Nephron progenitor cell (in vitro differentiated cells): Measurements from ENCODE around the gene SLC16A8.

Experiments used
- DNase-seq: peaks from one replicate; pipeline ENCODE4 v3.0.0; 2021
- H3K27ac Mint-ChIP-seq: 2 replicates; pipeline ENCODE4 v1.8.0; 2021; ENCODE audit warnings: mild to moderate bottlenecking, moderate library complexity, mixed read lengths
- H3K27me3 Mint-ChIP-seq: 2 replicates; pipeline ENCODE4 v1.8.0; 2021; ENCODE audit warnings: mild to moderate bottlenecking, low read depth, mixed read lengths; ENCODE audit not compliant: poor library complexity
- H3K36me3 Mint-ChIP-seq: 2 replicates; pipeline ENCODE4 v1.8.0; 2021; ENCODE audit warnings: low read depth, mixed read lengths
- H3K4me1 Mint-ChIP-seq: 2 replicates; pipeline ENCODE4 v1.8.0; 2021; ENCODE audit warnings: mixed read lengths
- H3K4me3 Mint-ChIP-seq: 2 replicates; pipeline ENCODE4 v1.8.0; 2021; ENCODE audit warnings: mild to moderate bottlenecking, moderate library complexity, mixed read lengths
- H3K9me3 Mint-ChIP-seq: 2 replicates; pipeline ENCODE4 v1.8.0; 2021; ENCODE audit warnings: mild to moderate bottlenecking, moderate library complexity, mixed read lengths
- TF ChIP-seq, protein P1 (sequence below): fragments of 200-600 bp; sonication (generic); IDR thresholded peaks from 2 replicates; pipeline ENCODE4 v1.5.0; 2021; ENCODE audit warnings: antibody characterized with exemption

SLC16A8 gene

DNA sequence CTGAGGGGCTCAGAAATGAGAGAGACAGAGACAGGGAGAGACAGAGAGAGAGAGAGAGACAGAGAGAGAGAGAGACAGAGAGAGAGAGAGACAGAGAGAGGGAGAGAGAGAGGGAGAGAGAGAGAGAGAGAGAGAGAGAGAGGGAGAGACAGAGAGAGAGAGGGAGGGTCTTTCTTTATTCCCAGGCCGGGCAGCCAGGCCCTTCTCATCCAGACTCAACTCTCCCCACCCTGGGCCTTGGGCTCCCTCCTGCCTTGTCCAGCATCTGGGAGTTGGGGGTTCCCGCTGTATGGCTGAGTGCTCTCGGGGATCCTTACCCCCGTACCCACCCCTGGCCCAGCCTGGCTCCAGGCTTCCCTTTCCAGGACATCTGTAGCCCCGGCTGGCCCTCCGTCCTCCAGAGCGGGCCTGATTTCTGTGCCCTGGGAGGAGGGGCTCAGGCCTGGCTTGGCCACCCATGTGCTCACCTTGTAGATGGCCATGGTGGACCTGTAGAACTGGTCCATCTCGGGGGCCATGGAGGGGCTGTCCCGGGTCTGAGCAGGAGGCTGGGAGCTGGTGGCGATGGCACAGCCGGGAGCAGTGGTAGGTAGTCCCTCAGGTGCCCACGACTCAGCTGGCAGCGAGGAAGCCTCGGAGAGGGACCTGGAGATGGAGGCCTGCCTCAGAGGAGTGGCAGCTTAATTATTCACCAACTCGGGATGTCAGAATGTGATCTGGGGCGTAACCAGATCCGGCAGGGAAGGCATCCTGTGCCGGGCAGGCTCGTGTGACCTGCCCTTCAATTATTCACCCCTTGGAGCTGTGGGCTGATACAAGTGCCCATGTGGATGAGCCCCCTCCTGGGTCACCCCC is 26.3 kb upstream of the SLC16A8 start, which contains the start of gene BAIAP2L2:
BAIAP2L2 (minus strand) TSS at position 677 of the 855 bp plus-strand sequence; CDS start at position 518, 159 bp downstream.
- peaks cover 14% of the 10 kb centered on the region for H3K27me3 Mint-ChIP-seq
- no peaks in the 10 kb centered on the region for H3K36me3 Mint-ChIP-seq
- DNase-seq, result peak; percentile 41
- peaks cover 22% of the 10 kb centered on the region for H3K4me1 Mint-ChIP-seq
- H3K27ac Mint-ChIP-seq, result peak within 1 kb of the TSS; percentile 86
- peak within 1 kb of the TSS; percentile 35 for H3K4me3 Mint-ChIP-seq
- TF ChIP-seq, protein P1, sequence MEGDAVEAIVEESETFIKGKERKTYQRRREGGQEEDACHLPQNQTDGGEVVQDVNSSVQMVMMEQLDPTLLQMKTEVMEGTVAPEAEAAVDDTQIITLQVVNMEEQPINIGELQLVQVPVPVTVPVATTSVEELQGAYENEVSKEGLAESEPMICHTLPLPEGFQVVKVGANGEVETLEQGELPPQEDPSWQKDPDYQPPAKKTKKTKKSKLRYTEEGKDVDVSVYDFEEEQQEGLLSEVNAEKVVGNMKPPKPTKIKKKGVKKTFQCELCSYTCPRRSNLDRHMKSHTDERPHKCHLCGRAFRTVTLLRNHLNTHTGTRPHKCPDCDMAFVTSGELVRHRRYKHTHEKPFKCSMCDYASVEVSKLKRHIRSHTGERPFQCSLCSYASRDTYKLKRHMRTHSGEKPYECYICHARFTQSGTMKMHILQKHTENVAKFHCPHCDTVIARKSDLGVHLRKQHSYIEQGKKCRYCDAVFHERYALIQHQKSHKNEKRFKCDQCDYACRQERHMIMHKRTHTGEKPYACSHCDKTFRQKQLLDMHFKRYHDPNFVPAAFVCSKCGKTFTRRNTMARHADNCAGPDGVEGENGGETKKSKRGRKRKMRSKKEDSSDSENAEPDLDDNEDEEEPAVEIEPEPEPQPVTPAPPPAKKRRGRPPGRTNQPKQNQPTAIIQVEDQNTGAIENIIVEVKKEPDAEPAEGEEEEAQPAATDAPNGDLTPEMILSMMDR, result no peak
- H3K9me3 Mint-ChIP-seq, result no peaks in the 10 kb centered on the region

DNA sequence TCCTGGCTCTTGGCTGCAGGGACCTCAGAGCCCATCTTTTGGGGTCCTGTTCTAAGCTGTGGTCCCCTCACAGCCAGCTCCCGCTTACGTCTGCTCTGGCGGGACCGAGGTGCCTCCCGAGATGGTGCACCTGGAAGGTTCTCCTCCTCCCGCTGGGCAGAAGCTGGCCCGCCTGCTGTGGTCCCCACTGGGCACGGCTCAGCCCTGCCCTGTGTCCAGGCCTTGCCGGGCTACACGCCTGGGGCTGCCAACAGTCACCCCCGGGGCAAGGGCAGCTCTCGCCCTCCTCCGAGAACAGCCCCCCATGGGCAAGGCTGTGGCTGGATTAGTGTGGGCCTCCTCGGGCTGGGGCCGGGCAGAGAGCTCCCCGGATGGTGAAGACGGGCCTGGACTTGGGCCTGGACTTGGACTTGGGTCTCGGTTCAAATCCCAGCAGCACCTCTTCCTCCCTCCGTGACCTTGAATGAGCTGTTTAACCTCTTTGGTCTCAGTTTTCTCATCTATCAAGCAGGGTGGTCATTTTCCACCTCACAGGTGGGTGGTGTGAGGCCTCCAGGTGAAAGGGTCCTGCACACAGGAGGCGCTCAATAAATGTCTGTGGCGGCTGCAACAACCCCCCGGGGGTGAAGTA is 25.5 kb upstream of the SLC16A8 start:
- Mint-ChIP-seq H3K36me3 (no peaks in the 10 kb centered on the region), H3K27ac (peak overlapping the region; percentile 86), H3K4me3 (no peak overlapping the region), H3K9me3 (no peaks in the 10 kb centered on the region), H3K4me1 (peaks cover 20% of the 10 kb centered on the region), H3K27me3 (peaks cover 14% of the 10 kb centered on the region)
- TF ChIP-seq, protein P1, result no peak
- DNase-seq, result no peak

DNA sequence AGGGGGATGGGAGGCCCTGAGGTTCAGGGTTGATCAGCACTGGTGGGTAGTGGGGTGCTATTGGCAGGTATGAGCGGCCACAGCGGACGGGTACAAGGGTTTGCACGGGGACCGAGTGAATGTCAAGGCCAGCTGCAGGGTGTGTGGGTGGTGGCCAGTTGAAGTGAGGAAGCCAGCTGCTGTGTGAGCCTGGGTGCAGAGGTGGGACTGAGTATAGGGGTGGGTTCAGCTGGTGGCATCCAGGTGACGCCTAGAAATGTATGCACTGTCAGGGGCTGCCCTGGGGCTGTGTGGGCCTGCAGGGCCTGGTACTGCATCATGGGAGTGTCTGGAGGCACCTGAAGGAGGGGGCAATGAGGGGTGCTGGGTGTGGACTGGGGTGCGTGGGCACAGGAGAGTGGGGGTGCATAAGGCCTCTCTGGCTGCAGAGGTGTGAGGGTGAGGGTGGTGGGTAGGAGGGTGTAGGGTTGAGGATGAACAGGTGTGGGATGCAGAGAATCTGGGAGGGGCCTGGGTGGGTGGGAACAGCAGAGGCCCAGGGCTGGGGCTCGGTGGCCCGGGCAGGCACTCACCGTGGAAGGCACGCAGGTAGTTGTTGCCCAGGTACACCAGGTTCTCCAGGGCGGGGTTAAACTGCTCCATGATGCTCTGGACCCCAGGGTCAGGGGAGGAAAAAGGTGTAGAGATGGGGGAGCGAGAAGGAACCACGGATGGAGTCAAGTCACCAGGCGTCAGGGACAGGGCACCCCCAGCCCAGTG is 24.8 kb upstream of the SLC16A8 start:
- Mint-ChIP-seq H3K4me1 (peaks cover 21% of the 10 kb centered on the region), H3K27me3 (peaks cover 14% of the 10 kb centered on the region), H3K9me3 (no peaks in the 10 kb centered on the region), H3K27ac (peak overlapping the region; percentile 87), H3K36me3 (no peaks in the 10 kb centered on the region), H3K4me3 (no peak overlapping the region)
- TF ChIP-seq, protein P1, result no peak
- no peak for DNase-seq

DNA sequence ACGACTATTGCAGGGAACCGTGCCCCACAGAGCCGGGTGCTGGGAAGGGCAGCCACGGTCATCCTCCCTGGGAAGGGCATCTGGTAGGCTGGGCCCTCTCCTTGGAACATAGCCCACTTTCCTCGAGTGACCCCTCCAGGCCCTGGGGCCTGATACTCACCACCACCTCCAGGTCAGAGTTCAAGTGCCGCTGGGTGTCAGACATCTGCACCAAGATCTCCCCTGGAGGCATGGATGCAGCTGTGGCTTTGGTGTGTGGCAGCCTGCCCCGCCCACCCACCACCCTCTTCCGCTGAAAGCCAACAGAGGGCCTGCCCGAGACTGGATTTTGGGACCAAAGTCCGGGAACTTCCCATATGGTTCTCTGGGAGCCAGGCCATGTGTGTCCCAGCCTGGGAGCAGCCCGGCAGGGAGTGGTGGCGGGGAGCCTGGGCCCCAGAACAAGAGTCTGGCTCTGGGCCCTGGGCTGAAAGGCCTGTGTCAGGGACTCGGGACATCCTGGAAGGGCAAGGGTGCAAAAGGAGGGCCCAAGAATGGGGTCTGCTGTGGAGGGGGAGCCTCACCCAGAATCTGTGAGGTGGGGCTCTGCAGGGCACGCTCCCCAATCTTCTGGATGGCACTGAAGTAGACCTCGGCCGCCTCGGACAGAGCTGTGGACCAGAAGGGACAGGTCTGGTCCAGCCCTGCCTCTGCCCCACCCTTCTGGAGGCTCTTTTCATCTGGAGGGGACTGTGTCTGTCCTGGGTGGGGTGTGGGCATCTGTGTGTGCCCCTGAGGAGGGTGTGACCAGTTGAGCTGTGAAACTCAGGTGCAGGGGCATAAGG is 23.9 kb upstream of the SLC16A8 start:
- DNase-seq, result no peak
- H3K4me1 Mint-ChIP-seq, result peaks cover 20% of the 10 kb centered on the region
- H3K4me3 Mint-ChIP-seq, result no peak overlapping the region
- H3K9me3 Mint-ChIP-seq, result no peaks in the 10 kb centered on the region
- H3K36me3 Mint-ChIP-seq, result no peaks in the 10 kb centered on the region
- TF ChIP-seq, protein P1, result no peak
- H3K27ac Mint-ChIP-seq, result peak overlapping the region; percentile 87
- H3K27me3 Mint-ChIP-seq, result peaks cover 14% of the 10 kb centered on the region

DNA sequence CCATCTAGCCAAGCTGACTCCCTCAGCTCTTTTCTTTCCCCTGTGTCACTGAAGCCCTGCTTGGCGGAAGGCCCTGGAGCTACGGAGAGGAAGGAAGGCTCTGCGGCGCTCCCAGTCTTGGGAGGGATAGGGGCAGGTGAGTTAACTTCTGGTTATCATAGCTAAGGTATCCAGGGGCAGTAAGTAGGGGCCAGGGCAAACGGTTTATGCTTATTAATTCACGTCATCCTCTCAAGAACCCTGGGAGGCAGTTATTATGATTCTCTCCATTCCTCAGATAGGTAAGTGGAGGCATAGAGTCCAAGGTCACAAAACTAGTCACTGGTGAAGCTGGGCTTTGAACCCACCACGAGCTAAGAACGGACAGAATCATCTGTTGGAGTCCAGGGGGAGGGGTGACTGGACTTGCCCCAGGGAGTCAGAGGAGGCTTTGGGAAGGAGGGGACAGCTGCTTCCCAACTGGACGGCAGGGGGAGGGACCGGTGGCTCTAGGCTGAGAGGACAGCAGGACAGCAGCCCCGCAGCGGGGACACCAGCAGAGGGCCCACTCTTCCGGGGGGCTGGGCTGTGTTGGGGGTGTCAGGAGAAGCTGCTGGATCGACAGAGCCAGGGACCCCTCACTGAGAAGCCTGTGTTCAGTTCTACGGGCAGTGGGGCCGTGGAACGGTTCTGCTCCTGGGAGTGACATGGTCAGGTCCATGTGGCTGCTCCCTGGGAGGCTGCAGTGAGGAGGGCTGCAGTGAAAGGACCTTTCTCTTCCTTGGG is 23.0 kb upstream of the SLC16A8 start:
- Mint-ChIP-seq H3K27ac (no peak overlapping the region), H3K9me3 (no peaks in the 10 kb centered on the region), H3K27me3 (peaks cover 14% of the 10 kb centered on the region), H3K36me3 (no peaks in the 10 kb centered on the region), H3K4me1 (peaks cover 17% of the 10 kb centered on the region), H3K4me3 (no peak overlapping the region)
- TF ChIP-seq, protein P1, result no peak
- DNase-seq, result no peak
